WTC11 (cell line): ENCODE results near the gene INCENP.

ENCODE experiments used
- SP1 ChIP-seq: sonication (generic); formaldehyde crosslinking; conservative IDR thresholded peaks from 2 replicates; pipeline ENCODE4 v1.8.1; 2022; ENCODE audit warnings: missing genetic modification reagents
- TEAD4 ChIP-seq: sonication (generic); formaldehyde crosslinking; IDR thresholded peaks from 2 replicates; pipeline ENCODE4 v1.8.0; 2022; ENCODE audit warnings: mild to moderate bottlenecking, missing genetic modification reagents
- TF ChIP-seq, protein P1 (sequence below): fragments of 200-600 bp; IDR thresholded peaks from 2 replicates; pipeline ENCODE4 v1.8.0; 2022; ENCODE audit warnings: antibody characterized with exemption
- TF ChIP-seq, protein P2 (sequence below): sonication (generic); formaldehyde crosslinking; IDR thresholded peaks from 2 replicates; pipeline ENCODE4 v1.8.1; 2023; ENCODE audit warnings: mild to moderate bottlenecking, missing genetic modification reagents

DNA sequence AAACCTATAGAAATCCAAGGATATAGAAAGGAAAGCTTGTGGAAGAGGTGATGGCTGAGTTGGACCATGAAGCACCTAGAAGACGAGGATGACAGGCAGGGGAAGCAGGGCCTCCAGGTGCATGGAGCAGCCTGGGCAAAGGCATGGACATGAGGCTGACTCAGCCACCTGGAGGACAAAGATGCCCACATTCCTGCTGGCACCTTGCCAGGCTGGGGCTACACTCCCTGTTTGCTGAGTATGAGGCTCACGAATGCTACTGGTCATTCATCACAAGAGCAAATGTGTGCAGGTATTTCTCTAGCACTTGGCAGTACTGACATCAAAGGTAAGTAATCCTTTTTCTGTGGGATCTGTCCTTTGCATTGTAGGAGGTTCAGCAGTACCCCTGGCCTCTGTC is 77.6 kb downstream of the INCENP start:
- TF ChIP-seq TEAD4 (no peak), SP1 (CRISPR knock-in tag) (no peak)
- TF ChIP-seq, protein P1, sequence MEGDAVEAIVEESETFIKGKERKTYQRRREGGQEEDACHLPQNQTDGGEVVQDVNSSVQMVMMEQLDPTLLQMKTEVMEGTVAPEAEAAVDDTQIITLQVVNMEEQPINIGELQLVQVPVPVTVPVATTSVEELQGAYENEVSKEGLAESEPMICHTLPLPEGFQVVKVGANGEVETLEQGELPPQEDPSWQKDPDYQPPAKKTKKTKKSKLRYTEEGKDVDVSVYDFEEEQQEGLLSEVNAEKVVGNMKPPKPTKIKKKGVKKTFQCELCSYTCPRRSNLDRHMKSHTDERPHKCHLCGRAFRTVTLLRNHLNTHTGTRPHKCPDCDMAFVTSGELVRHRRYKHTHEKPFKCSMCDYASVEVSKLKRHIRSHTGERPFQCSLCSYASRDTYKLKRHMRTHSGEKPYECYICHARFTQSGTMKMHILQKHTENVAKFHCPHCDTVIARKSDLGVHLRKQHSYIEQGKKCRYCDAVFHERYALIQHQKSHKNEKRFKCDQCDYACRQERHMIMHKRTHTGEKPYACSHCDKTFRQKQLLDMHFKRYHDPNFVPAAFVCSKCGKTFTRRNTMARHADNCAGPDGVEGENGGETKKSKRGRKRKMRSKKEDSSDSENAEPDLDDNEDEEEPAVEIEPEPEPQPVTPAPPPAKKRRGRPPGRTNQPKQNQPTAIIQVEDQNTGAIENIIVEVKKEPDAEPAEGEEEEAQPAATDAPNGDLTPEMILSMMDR: no peak
- TF ChIP-seq, protein P2, sequence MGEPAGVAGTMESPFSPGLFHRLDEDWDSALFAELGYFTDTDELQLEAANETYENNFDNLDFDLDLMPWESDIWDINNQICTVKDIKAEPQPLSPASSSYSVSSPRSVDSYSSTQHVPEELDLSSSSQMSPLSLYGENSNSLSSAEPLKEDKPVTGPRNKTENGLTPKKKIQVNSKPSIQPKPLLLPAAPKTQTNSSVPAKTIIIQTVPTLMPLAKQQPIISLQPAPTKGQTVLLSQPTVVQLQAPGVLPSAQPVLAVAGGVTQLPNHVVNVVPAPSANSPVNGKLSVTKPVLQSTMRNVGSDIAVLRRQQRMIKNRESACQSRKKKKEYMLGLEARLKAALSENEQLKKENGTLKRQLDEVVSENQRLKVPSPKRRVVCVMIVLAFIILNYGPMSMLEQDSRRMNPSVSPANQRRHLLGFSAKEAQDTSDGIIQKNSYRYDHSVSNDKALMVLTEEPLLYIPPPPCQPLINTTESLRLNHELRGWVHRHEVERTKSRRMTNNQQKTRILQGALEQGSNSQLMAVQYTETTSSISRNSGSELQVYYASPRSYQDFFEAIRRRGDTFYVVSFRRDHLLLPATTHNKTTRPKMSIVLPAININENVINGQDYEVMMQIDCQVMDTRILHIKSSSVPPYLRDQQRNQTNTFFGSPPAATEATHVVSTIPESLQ: no peak
